Right atrium auricular region (tissue), 2 donors: ENCODE data around the gene TBKBP1. TPM values are rescaled to one million over a fixed set of nuclear protein-coding genes. Genes with fewer than 3 reads are reported as not detected.

ENCODE experiments used
- DNase-seq: peaks from one replicate; pipeline ENCODE4 v3.0.0-alpha.2; 2019; ENCODE audit warnings: low spot score
- H3K27ac ChIP-seq, 2 donors: fragments of 200-600 bp; sonication (generic); 1 replicate in 1 of 2; 2 replicates in 1 of 2; pipeline ENCODE4 v1.5.1; 2016 to 2019
- H3K27me3 ChIP-seq, 2 donors: fragments of 200-600 bp; sonication (generic); one replicate each; pipeline versions ENCODE4 v1.5.1 to v1.6.0; 2017 to 2019
- H3K36me3 ChIP-seq: fragments of 200-600 bp; sonication (generic); one replicate; pipeline ENCODE4 v1.5.1; 2016
- H3K4me1 ChIP-seq, 2 donors: fragments of 200-600 bp; sonication (generic); one replicate each; pipeline versions ENCODE4 v1.5.1 to v1.6.0; 2017 to 2019
- H3K4me3 ChIP-seq, 2 donors: fragments of 200-600 bp; sonication (generic); 1 replicate in 1 of 2; 2 replicates in 1 of 2; pipeline ENCODE4 v1.5.1; 2017 to 2019; ENCODE audit warnings: mild to moderate bottlenecking in 1 of 2, moderate library complexity in 1 of 2
- H3K9me3 ChIP-seq, 2 donors: fragments of 200-600 bp; sonication (generic); one replicate each; pipeline ENCODE4 v1.5.1; 2019
- CTCF ChIP-seq, 2 donors: fragments of 200-600 bp; sonication (generic); IDR thresholded peaks; one replicate each; pipeline ENCODE4 v1.5.1; 2019; ENCODE audit warnings: antibody characterized with exemption in 2 of 2
- total RNA-seq, 2 donors: library from RNA; depleted of rRNA; stranded (reverse); fragments of >200 nt; gene quantifications; one replicate each; pipeline ENCODE4 v1.1.0, GENCODE V29; 2016

Gene TBKBP1
- total RNA-seq, 2 donors from 2014 or later: 10.9 to 13.7 TPM

DNA sequence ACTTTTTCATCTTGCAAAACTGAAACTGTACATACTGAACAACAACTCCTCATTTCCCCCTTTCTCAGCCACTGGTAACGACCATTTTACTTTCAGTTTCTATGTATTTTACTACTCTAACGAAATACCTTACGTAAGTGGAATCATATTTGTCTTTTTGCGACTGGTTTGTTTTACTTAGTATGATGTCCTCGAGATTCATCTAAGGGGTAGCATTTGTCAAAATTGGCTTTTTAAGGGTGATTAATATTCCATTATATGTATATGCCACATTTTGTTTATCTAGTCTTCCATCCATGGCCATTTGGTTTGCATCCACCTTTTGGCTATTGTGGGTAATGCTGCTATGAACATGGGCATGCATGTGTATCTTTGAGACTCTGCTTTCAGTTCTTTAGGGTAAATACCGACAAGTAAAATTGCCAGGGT is 33.9 kb upstream of the TBKBP1 start:
- Histone ChIP-seq H3K4me3 (no peak overlapping the region), H3K27ac (no peak overlapping the region), H3K9me3 (no peaks in the 10 kb centered on the region), H3K36me3 (peaks cover 91% of the 10 kb centered on the region), H3K4me1 (peaks cover 0 to 7% of the 10 kb centered on the region in 2 donors), H3K27me3 (no peaks in the 10 kb centered on the region)
- no peak for TF ChIP-seq CTCF (IDR thresholded peaks at IDR 0.05)
- no peak for DNase-seq

GRCh38 chr17:47663912-47664623 is 29.9 kb upstream of the TBKBP1 start:
- peak; percentile 41 to 83 for TF ChIP-seq CTCF (IDR thresholded peaks at IDR 0.05)
- Histone ChIP-seq H3K9me3 (no peaks in the 10 kb centered on the region), H3K4me3 (no peak overlapping the region), H3K36me3 (peaks cover 90% of the 10 kb centered on the region), H3K4me1 (no peaks in the 10 kb centered on the region), H3K27me3 (no peaks in the 10 kb centered on the region), H3K27ac (no peak overlapping the region)
- no peak for DNase-seq

GRCh38 chr17:47664624-47664941 is 29.4 kb upstream of the TBKBP1 start:
- DNase-seq: no peak
- H3K4me3 ChIP-seq: no peak overlapping the region
- no peaks in the 10 kb centered on the region for H3K9me3 ChIP-seq
- H3K36me3 ChIP-seq: peaks cover 90% of the 10 kb centered on the region
- no peak for TF ChIP-seq CTCF (IDR thresholded peaks at IDR 0.05)
- H3K27ac ChIP-seq: no peak overlapping the region
- no peaks in the 10 kb centered on the region for H3K4me1 ChIP-seq
- no peaks in the 10 kb centered on the region for H3K27me3 ChIP-seq

DNA sequence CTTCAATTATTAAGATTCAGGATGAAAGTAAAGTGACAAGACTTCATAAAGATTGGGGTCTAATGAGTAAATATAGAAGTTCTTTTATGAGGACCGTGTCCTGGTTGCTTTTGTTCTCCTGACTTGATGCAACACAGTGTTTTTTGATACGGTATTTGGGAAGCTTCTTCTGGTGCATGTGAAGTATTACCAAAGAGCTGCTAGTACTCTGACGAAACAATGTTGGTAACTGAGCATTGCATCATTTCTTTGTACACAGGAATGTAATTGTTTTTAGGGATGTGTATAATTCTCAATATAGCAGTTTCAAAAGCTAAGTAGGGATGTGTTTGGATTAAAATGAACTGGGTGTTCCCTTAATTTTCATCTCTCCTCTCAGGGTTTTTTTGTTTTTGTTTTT is 28.3 kb upstream of the TBKBP1 start:
- Histone ChIP-seq H3K27me3 (no peaks in the 10 kb centered on the region), H3K4me3 (no peak overlapping the region), H3K27ac (no peak overlapping the region), H3K4me1 (no peaks in the 10 kb centered on the region), H3K9me3 (no peaks in the 10 kb centered on the region), H3K36me3 (peaks cover 89% of the 10 kb centered on the region)
- TF ChIP-seq CTCF (IDR thresholded peaks at IDR 0.05): no peak
- DNase-seq: no peak

GRCh38 chr17:47669081-47669480 is 24.9 kb upstream of the TBKBP1 start:
- TF ChIP-seq CTCF (IDR thresholded peaks at IDR 0.05): no peak
- H3K4me1 ChIP-seq: no peaks in the 10 kb centered on the region
- no peaks in the 10 kb centered on the region for H3K9me3 ChIP-seq
- H3K27ac ChIP-seq: no peak overlapping the region
- DNase-seq: no peak
- peaks cover 91% of the 10 kb centered on the region for H3K36me3 ChIP-seq
- H3K27me3 ChIP-seq: no peaks in the 10 kb centered on the region
- H3K4me3 ChIP-seq: no peak overlapping the region

GRCh38 chr17:47670064-47670463 is 23.9 kb upstream of the TBKBP1 start:
- Histone ChIP-seq H3K36me3 (peaks cover 94% of the 10 kb centered on the region), H3K27ac (no peak overlapping the region), H3K27me3 (no peaks in the 10 kb centered on the region)

More at GRCh38 chr17:47670064-47670463, 23.9 kb upstream of the TBKBP1 start:
- no peak for TF ChIP-seq CTCF (IDR thresholded peaks at IDR 0.05)
- DNase-seq: no peak
- Histone ChIP-seq H3K9me3 (no peaks in the 10 kb centered on the region), H3K4me1 (no peaks in the 10 kb centered on the region), H3K4me3 (no peak overlapping the region)
